Measurements from ENCODE around the gene PROSER1. TPM values are rescaled to one million over a fixed set of nuclear protein-coding genes. Genes with fewer than 3 reads are reported as not detected.

The PROSER1 gene
- total and polyA plus RNA-seq, 10 of the 15 experiments (the other 5 are each of a cell fraction or from before 2014, with no cell fraction given): 14.3 to 66.0 (median 26.9) TPM

GRCh38 chr13:39058040-39058439 lies 20.2 kb upstream of the PROSER1 start:
- BruUV-seq (replicated peaks): no TSS peak
- FAIRE-seq: no peak
- Histone ChIP-seq H3K4me2 (ENCODE audit: control insufficient read depth, insufficient read depth) (no peak overlapping the region), H3K79me2 (ENCODE audit: control insufficient read depth, insufficient read depth, low read length) (no peaks in the 10 kb centered on the region), H3K27me3 (replicated peaks in 1 of 2; ENCODE audit: control insufficient read depth in 2 of 2, insufficient read depth in 2 of 2, low read length in 1 of 2) (no peaks in the 10 kb centered on the region), H3K4me1 (ENCODE audit: control insufficient read depth, insufficient read depth, low read length) (no peaks in the 10 kb centered on the region), H2AFZ (ENCODE audit: control insufficient read depth, low read depth, low read length) (no peak overlapping the region), H3K9me3 (replicated peaks; ENCODE audit: control insufficient read depth, insufficient read depth, low read length) (no peaks in the 10 kb centered on the region; the same call in 2 of the 3 replicates), H3K27ac (ENCODE audit: control insufficient read depth, insufficient read depth) (no peak overlapping the region), H3K36me3 (ENCODE audit: control insufficient read depth in 2 of 2, insufficient read depth in 2 of 2, low read length in 1 of 2) (0 out of 4 replicates have a peak, but pooled peaks cover 0 to 3% of the 10 kb centered on the region in 2 experiments), H4K20me1 (ENCODE audit: control insufficient read depth, insufficient read depth) (no peaks in the 10 kb centered on the region; the same call in 1 of the 2 replicates), H3K9ac (ENCODE audit: control insufficient read depth, insufficient read depth, low read length) (no peak overlapping the region), H3K4me3 (no peak overlapping the region)
- ATAC-seq: no peak
- in situ Hi-C loops (cut with MboI) (loop anchor here (25.0 kb wide), 1 partner anchor 1629 kb away; no protein-coding TSS in a partner anchor), intact Hi-C loops (cut with micrococcal nuclease; ENCODE audit: unreplicated experiment) (no loop called here)
- no peak for TF ChIP-seq STAT3 (IDR thresholded peaks at IDR 0.05; ENCODE audit: low read depth, low read length)
- TF ChIP-seq POLR2AphosphoS2 (IDR thresholded peaks at IDR 0.05; ENCODE audit: low read depth, low read length): no peak
- RAD21 ChIA-PET (ENCODE audit: unreplicated experiment): no interaction called here
- SMC1A ChIA-PET (ENCODE audit: uncharacterized antibody, unreplicated experiment): no interaction called here
- POLR2A ChIA-PET: no interaction called here
- no peak for DNase-seq (ENCODE audit: low read depth, low spot score)
- CTCF ChIA-PET: interaction anchor here (0.6 kb wide), 1 partner anchor 188 kb away, joined by 3 read pairs; no protein-coding TSS in a partner anchor

- no peaks in the 10 kb centered on the region for H3K27me3 ChIP-seq (replicated peaks in 1 of 2; ENCODE audit: control insufficient read depth in 2 of 2, insufficient read depth in 2 of 2, low read length in 1 of 2)
- WGBS (ENCODE audit: insufficient coverage, insufficient replicate concordance, low lambda C conversion rate, missing lambda C conversion rate): 100% methylated on average over 1 of the region's 1 CpG
- no peaks in the 10 kb centered on the region for H3K4me1 ChIP-seq (ENCODE audit: control insufficient read depth, insufficient read depth, low read length)
- H3K9me3 ChIP-seq (replicated peaks; ENCODE audit: control insufficient read depth, insufficient read depth, low read length): no peaks in the 10 kb centered on the region; the same call in 2 of the 3 replicates
- intact Hi-C loops (cut with micrococcal nuclease; ENCODE audit: unreplicated experiment) (no loop called here), in situ Hi-C loops (cut with MboI) (loop anchor here (25.0 kb wide), 1 partner anchor 1631 kb away; no protein-coding TSS in a partner anchor)
- no peak overlapping the region for H3K4me2 ChIP-seq (ENCODE audit: control insufficient read depth, insufficient read depth)
- H4K20me1 ChIP-seq (ENCODE audit: control insufficient read depth, insufficient read depth): no peaks in the 10 kb centered on the region; the same call in 1 of the 2 replicates
- DNase-seq (ENCODE audit: low read depth, low spot score) (no peak), FAIRE-seq (no peak), ATAC-seq (no peak)
- H3K79me2 ChIP-seq (ENCODE audit: control insufficient read depth, insufficient read depth, low read length): no peaks in the 10 kb centered on the region
- no peak overlapping the region for H3K4me3 ChIP-seq
- no TSS peak for BruUV-seq (replicated peaks)
- ChIA-PET CTCF (no interaction called here), RAD21 (ENCODE audit: unreplicated experiment) (no interaction called here), POLR2A (interaction anchor here (0.7 kb wide), 1 partner anchor 57 kb away, joined by 3 read pairs; no protein-coding TSS in a partner anchor), SMC1A (ENCODE audit: uncharacterized antibody, unreplicated experiment) (interaction anchor here (0.6 to 1.0 kb wide), 2 partner anchors 560 to 1505 kb away, joined by 3 read pairs; no protein-coding TSS in a partner anchor)
- no peak overlapping the region for H3K27ac ChIP-seq (ENCODE audit: control insufficient read depth, insufficient read depth)
- no peak overlapping the region for H3K9ac ChIP-seq (ENCODE audit: control insufficient read depth, insufficient read depth, low read length)
- H3K36me3 ChIP-seq (ENCODE audit: control insufficient read depth in 2 of 2, insufficient read depth in 2 of 2, low read length in 1 of 2): 0 out of 4 replicates have a peak, but pooled peaks cover 0 to 3% of the 10 kb centered on the region in 2 experiments
- no peak overlapping the region for H2AFZ ChIP-seq (ENCODE audit: control insufficient read depth, low read depth, low read length)
- TF ChIP-seq SMAD5 (IDR thresholded peaks at IDR 0.05; ENCODE audit: low read depth) (no peak), ZNF207 (IDR thresholded peaks at IDR 0.05; ENCODE audit: borderline replicate concordance) (no peak), EGR1 (IDR thresholded peaks at IDR 0.05; ENCODE audit: borderline replicate concordance in 1 of 2, low read depth in 2 of 2, low read length in 2 of 2) (no peak), ATF3 (IDR thresholded peaks at IDR 0.05; ENCODE audit: borderline replicate concordance, extremely low read depth, low read depth, low read length) (no peak), BHLHE40 (IDR thresholded peaks at IDR 0.05; ENCODE audit: borderline replicate concordance in 1 of 2, low read depth in 2 of 2, low read length in 1 of 2) (no peak), TAF1 (IDR thresholded peaks at IDR 0.05; ENCODE audit: borderline replicate concordance, low read depth, low read length) (no peak), ZBTB11 (CRISPR knock-in tag; IDR thresholded peaks at IDR 0.05) (no peak), CREM (IDR thresholded peaks at IDR 0.05; ENCODE audit: low read depth) (no peak), CHD2 (IDR thresholded peaks at IDR 0.05; ENCODE audit: borderline replicate concordance, low read depth, low read length) (no peak), STAT1 (conservative IDR thresholded peaks at IDR 0.05) (no peak), YBX1 (IDR thresholded peaks at IDR 0.05) (no peak), MEF2A (IDR thresholded peaks at IDR 0.05; ENCODE audit: insufficient read depth, low read depth, low read length) (no peak), RB1 (IDR thresholded peaks at IDR 0.05; ENCODE audit: borderline replicate concordance) (no peak)
Measured at GRCh38 chr13:39056018-39056417, 18.1 kb upstream of the PROSER1 start.

Data from GM12878 (cell line).